Anterior cingulate cortex (tissue), 58 donors: ENCODE measurements around the gene TENM4.
"Not testable (repeated sequence)": the region's sequence is repeated elsewhere in the genome, so short reads cannot be mapped to it uniquely, and the experiment has no call there.

Experiments used
- DNase-seq, 58 donors: peaks; one replicate each; lab custom pipeline; 2025; lab: John Stamatoyannopoulos, UW

TENM4 gene

DNA sequence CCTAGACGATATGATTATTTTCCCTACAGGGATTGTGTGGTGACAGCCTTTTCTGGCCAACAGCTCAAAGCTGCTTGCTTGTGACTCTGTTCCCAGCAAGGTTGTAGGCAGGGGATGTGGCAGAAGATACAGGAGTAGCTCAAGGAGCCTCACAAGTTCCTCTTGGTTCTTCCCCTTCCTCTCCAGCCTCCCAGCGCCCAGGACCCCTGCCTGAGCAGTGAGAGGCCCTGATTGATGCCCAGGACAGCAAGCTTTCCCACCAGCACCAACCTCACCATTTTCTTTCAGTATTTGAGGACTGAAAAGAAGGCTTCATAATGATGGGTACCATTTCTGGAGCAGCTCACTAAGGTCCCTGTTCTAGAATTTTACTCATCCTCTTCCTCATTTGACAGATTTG, 248.0 kb downstream of the TENM4 start:
- DNase-seq, result no peak

DNA sequence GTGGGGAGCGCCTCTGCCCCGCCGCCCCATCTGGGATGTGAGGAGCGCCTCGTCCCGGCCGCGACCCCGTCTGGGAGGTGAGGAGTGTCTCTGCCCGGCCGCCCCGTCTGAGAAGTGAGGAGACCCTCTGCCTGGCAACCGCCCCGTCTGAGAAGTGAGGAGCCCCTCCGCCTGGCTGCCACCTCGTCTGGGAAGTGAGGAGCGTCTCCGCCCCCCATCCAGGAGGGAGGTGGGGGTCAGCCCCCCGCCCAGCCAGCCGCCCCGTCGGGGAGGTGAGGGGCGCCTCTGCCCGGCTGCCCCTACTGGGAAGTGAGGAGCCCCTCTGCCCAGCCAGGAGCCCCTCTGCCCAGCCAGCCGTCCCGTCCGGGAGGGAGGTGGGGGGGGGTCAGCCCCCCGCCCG, 249.1 kb downstream of the TENM4 start:
- DNase-seq, result not testable (repeated sequence)

DNA sequence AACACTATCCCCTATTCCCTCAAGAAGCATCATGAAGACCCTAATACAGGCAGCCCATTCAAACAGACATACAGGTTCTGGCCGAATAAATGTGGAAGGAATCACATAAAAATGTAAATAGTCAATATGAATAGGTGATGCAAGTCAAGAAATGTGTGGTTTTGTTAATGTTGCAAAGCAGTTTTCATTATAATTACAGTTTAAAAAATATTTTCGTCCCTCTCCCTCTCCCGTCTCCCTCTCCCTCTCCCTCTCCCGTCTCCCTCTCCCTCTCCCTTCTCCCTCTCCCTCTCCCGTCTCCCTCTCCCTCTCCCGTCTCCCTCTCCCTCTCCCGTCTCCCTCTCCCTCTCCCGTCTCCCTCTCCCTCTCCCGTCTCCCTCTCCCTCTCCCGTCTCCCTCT, 250.3 kb downstream of the TENM4 start:
- DNase-seq, result not testable (repeated sequence)

DNA sequence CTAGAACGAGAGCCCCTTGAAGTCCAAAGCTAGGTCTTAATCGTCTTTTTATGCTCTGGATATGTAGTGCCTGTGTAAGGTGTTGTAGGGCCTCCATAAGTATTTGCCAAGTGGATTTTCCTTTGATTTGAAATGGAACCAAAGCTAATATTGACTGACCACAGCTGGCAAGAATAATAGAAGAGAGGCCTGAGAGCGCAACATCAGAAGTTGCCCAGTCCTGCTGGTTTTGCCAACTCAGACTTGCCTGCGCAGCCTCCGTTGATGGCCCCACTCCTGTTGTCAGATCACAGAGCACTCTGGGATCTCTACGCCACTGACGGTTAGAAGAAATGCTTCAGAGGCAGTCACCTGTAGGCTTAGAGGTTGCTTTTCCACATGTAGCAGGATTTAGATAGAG, 251.2 kb downstream of the TENM4 start:
- DNase-seq, result no peak

DNA sequence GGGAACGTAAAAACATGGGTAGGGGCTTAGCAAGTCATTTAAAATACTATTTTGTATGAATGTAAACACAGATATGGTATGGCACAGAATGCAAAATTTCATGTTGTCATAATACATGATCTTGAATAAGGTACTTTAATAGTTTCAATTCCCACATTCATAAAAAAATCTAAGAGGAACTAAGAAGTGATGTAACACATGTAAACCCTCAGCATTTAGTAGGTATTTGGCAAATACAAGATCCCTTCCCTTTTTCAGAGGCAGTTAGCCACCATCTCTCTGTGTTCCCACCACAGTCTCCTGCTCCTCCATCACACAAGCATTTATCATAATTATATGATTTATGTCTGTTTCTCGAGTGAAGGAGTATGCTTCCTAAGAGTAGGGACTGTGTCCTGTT, 251.8 kb downstream of the TENM4 start:
- DNase-seq, result no peak

DNA sequence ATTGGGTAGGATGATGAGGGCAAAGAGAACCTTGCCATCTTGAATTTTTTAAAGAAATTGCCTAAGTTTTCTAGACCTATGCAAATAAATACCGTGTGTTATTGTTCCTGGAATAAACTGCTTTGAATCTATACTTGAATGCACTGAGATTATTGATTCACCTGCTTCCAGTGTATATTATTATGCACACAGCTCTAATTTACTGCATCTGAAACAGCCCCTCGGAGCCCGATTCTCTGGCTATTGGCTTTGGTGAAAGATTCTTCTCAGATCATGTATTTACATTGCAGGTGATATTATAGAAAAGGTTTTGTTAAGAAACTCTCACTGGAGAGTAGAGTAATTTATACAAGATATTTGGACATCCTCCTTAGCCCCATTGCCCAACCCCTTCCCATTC, 254.2 kb downstream of the TENM4 start:
- DNase-seq, result no peak

DNA sequence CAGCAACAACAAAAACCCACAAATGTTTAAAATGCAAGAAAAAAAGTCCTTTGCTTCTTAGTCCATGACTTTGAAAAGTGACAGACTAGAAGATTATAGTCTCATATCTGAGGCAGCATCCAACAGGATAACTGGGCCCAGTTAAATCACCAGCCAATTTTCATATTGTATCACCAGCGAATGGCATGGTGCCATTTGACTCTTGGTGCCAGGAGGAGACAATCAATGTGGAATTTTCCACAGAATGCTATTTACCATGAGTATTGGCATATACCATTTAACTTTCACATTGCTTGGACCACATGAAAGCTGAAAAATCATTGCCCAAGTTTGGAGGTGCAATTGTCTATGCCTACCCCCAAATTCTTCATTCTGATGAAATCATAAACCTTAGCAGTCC, 255.5 kb downstream of the TENM4 start:
- no peak for DNase-seq

DNA sequence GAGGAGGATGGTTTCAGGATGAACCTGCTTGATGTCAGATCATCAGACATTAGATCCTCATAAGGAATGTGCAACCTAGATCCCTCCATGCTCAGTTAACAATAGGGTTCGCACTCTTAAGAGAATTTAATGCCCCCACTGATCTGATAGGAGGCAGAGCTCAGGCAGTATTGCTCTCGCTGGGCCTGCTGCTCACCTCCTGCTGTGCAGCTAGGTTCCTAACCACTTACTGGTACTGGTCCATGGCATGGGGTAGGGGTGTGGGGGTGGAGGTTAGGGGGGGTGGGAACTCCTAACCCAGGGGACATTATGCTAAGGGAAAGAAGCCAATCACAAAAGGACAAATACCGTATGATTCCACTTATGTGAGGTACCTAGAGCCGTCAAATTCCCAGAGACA, 256.5 kb downstream of the TENM4 start:
- DNase-seq, result no peak

DNA sequence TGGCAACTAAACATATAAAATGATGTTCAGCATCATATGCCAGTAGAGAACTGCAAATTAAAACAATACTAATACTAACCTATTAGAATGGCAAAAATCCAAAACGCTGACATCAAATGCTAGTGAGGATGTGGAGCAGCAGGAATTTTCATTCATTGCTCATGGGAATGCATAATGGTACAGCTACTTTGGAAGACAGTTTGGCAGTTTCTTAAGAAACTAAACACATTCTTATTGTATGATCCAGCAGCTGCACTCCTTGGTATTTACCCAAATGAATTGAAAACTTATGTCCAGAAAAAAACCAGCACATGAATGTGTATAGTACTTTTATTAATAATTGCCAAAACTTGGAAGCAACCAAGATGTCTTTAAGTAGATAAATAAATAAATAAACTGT, 258.0 kb downstream of the TENM4 start:
- no peak for DNase-seq

DNA sequence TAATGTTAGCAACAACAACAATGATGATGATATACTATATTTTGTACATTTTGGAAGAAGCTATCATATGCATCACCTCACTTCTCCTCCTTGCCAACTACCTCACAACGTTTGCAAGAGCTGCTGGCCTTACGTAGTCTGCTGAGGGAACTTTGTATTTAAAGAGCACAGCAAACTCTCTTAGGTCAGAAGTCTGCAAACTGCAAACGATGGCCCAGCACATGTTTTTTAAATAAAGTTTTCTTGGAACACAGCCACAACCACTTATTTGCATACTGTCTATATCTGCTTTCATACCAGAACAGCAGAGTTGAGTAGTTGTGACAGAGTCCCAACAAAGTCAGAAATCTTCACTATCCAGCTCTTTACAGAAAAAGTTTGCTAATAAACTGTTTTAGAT, 261.7 kb downstream of the TENM4 start:
- no peak for DNase-seq

DNA sequence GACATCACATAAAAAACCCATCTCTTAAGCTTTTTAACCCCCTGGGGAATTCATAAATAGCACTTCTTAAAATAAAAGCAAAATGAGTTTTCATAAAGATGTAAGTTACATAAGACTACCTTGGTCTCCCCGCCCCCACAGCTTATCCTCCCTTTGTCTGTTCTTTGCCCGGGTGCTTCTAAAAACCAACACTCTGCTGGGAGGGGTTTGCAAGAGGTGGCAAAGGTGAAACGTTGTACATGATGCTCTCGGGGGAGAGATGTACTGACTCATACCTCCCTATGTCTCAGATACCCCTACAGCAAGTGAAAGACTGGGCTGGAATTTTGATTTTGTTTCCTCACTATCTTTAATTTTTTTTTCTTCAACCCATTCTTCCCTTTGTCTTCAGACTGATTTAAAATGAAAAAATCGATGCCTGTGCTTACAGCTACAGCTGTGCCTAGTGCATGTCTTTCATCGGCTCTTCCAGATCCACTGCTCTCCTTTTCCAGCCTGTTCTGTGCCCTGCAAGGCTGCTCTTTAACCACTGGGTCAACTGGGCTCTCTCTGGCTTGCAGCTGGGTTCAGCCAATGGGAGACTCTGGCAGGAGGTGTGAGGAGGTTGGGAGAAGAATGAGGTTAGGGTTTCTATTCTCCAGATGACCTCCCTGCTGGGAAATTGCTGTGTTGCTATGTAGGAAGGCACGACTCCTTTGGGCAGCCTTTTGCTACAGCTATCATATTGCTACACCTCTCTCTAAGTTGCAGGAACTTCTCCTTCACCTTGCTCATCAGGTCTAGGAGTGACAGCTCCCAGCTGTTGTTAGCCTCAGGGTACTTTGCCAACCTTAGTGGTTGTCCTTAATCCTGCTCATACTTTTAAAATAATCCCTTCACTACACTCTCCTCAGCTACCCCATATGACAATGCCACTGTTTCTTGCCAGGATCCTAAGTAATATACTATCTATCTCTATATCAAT, 266.5 kb downstream of the TENM4 start:
- peak in 1 of 58 donors; percentile 14 for DNase-seq

DNA sequence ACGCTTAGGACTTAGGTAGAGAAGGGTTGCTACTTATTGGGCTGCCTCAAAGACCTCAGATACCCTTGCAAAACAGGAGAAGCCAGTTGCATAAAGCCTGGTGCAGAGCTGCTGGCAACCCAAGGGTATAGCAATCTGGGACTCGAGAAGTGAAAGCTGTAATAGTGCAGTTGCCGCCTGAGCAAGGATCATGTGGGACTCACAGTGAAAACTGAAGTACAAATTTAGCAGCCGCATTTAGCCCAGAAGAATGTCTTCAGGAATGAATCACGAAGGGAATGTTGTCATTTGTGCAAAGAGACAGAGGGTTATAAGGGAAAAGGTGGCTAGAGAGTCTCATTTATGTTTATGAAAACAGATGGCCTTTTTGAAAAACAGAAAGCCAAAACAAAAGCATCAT, 267.2 kb downstream of the TENM4 start:
- peak in 41 of 58 donors; percentile 4 to 79 (median 38) for DNase-seq

DNA sequence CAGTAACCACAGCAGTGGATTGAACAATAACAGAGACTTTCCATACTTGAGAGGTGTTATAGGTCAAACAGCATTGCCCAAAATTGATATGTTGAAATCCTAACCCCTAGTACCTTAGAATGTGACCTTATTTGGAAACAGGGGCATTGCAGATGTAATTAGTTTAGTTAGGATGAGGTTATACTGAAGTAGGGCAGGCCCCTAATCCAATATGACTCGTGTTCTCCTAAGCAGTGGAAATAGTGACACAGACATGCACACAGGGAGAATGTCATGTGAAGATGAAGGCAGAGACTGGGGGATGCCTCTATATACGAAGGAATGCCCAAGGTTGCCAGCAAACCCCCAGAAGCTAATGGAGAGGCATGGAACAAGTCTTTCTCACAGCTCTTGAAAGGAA, 270.5 kb downstream of the TENM4 start:
- no peak for DNase-seq

DNA sequence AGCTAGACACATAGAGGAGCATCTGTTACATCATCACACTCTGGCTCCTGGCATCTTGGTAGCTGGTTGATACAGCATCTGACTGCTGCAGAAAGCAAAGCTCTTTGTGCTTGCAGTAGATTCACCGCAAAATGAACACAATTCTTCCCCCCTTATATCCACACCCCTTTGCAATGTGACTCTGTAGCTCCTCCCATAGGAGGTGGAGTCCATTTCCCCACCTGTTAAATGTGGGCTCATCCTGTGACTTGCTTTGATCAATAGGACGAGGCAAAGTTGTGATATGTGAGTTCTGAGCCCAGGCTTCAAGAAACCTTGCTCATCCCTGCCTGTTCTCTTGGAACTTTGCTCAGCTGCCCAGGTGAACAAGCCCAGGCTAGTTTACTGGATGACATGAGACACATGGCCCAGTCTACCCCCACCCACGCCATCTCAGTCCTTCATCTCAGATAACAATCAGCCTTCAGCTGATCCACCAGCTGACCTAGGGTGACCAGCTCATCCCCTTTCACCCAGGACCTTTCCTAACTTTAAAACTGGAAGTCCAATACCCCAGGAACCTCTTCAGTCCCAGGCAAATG, 272.2 kb downstream of the TENM4 start:
- DNase-seq, result peak in 3 of 58 donors; percentile 18 to 42 (median 19)

DNA sequence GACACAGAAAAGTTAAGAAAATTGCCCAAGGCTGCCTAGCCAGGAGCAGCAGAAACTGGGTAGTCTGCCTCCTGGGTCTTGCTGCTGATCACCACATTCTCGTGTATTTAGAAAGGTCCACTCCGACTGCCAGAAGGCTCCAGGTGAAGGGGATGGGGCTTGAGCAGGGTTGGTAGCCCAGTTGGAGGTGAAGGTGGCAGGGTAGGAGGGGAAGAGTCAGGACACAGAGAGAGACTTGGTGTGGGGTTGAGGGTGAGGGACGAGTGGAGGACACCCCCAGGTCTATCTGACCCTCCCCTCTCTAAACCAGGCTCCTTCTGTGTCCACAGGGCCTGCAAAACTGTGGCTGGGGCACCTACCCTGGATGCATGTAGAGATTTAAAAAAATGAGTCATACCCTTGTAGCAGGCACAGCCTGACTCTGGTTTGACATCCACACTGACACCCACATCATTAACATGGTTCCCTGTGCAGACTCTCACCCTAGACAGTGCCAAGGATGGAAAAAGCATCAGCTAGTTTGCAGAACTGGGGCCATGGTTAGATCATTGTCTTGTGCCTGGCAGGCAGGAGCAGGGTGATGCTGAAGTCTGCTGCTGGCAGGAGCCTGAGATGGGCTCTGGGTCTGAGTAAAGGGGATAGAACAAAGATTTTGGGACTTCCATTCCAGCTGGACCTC, 273.2 kb downstream of the TENM4 start:
- DNase-seq, result peak in 16 of 58 donors; percentile 3 to 67 (median 32)

DNA sequence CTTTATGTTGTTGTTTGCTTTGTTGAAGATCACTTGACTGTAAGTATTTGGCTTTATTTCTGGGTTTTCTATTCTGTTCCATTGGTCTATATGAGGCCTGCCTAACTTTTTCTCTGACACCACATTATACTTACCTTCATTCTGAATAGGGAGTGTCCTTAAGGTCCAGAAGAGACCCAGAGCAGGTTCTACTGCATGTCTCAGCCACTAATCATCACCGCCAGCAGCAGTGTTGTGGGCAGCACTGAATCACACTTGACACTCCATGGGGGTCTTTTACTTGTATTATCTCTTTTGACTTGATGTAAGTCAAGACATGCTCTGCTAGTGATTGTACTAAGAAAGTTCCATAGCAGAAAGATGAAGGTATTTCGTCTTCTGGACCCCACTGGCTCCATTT, 274.9 kb downstream of the TENM4 start:
- no peak for DNase-seq

DNA sequence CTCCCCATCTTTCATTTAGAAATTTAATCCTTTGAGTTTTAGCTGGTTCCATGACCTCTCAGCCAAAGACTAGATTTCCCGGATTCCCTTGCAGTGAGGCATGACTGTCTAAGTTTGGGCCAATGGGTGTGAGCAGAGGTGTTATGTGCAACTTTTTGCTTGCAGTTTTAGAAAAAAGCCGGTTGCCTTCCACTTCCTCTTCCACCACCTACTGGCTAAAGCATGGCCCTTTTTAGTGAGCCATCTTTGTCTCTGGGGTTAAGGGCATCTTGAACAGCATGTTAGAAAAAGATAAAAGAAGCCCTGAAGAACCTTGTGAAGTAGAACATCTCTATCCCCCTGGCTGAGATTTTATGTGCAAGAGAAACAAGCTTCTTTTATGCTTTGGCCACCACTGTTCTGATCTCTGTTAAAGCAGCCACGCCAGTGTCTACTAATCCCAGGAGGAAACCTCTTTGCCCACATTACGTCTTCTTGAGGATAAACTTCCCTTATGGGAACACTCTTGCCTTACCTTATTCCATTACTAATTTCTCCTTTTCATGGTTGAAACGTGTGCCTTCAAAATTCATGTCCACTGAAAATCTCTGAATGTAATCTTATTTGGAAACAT, 279.9 kb downstream of the TENM4 start:
- DNase-seq, result no peak

DNA sequence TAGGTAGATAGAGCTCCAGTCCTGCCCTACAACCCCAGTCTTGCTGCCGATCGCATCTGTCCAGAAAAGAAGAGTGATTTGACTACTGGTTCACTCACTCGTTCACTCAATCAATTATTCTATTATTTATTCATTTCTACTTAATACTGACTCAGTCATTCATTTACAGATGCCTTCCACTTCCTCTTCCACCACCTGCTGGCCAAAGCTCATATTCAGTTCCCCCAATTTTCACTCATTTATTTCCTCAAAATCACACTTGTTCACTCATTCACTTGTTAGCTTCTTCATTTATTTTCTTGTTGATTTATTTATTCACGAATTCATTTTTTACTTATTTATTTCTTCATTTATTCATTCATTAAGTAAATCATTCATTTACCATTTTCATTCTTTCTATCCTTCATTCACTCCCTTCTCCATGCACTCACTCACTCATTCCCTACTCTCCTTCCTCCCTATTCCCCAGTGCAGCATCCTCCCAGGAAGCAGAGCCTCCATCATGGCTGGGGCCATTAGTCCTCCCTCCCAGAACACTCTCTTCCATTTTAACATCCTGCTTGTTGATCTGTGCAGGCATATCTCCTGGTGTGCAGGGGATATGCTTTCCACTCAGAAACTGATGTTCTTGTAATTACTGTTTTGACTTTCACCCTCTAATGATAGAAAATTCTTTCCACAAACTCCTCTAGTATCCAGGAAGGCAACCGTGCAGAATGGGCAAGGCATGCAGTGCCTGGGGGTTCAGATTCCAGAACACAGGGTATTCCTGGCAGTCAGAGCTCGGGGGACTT, 281.0 kb downstream of the TENM4 start:
- DNase-seq, result no peak

DNA sequence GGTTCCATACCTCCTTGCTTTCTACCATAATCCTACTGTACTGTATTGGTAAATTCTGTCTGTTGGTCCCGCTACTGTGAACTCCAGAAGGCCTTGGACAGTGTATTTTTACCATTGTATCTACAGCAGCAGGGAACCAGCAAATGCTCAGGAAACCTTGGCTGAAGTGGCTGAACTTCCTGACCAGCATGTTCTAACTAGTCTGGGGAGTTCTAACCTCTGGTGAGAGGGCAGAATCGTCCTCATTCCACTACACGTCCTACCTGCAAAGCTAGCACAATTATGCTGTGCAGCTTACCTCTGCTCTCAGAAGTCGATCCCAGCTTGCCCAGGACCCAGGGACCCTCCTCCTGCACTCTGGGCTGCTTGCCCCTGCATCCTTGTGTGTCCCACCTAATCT, 283.1 kb downstream of the TENM4 start:
- no peak for DNase-seq

DNA sequence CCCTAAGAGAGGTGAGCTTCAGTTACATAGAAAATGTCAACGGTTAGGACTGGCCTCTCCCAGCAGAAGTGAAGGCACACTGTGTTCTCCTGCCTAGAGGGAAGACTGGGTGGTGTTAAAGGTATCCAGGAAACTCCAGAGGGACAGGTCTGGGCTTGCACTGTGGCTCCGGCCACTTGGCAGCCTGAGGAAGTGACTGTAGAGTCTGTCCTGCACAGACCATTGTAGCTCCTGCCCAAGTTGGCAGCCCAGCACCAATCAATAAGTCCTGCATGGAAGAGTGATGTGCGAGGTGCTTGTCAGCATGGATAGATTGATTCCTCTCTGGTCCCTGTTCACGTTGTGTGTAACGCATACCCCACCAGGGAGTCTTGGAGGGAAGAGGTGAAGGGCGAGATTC, 284.8 kb downstream of the TENM4 start:
- DNase-seq, result no peak
